Kidney capillary endothelial cell (primary cell): ENCODE data around the gene AIMP1.
A peak's percentile ranks its signal among the peaks of the same experiment; 100 is the strongest.

Experiments
- DNase-seq: peaks from one replicate; pipeline ENCODE4 v3.0.0-alpha.2; 2018; ENCODE audit warnings: low spot score

AIMP1 gene

DNA sequence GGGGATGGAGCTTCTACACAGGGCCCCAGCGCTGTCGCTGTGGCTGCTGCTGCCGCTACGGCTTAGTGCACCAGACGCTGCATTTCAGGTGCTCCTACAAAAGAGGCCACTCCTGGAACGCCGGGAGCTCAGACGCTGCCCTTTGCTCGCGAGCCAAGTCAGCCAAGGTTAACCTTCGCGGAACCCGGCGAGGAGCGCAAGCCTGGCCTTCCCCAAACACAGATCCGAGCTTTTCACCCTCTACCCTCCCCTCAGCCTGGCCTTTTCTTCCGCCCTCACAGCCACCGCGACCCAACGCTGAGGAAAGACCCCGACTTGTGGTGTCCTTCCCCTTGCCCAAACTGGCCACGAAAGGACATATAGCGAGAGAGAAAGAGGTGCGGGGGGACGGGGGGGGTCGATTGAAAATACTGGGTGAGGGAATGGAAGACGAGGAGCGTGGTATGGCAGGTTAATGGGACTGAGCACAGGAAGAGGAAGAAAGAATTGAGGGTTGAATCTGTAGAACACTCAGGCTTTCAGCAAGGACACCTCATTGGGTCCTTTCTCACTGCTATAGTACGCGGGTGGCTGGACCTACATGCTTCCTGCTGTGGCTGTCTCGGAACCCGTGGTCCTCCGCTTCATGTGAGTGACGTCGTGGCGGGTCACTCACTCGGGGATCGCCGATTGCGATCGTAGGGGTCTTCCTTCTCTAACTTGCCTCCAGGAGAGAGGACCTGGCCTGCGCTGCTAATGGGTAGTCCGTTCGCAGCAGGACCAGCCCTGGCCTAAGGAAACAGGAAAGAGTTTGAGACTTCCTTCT is at the start of gene AIMP1, which contains the start of gene TBCK:
AIMP1 (plus strand) TSS at position 583 of the 805 bp plus-strand sequence. CDS start 8,460 bp downstream, outside the sequence.
TBCK (minus strand) TSS at position 242 of the 805 bp plus-strand sequence. CDS start 7,249 bp downstream, outside the sequence.
- peak; percentile 91 for DNase-seq

DNA sequence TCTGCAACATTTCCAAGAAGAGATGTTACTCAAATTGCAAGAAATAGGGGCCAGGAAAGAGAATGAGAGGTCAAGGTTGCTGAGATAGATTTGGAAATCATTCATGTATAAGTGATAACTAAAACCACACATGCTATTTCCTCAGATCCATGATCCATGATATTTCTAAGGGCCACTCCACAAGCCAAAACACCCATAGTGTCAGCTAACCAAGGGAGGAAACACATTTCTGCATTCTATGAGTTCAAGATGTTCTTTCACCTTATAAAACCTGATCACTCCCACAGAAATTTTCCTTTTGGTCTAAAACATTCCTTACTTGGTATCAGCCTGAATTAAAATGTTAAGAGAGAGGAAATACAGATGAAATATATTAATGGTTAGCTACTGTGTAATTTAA is 47.6 kb upstream of the AIMP1 start:
- DNase-seq: no peak

DNA sequence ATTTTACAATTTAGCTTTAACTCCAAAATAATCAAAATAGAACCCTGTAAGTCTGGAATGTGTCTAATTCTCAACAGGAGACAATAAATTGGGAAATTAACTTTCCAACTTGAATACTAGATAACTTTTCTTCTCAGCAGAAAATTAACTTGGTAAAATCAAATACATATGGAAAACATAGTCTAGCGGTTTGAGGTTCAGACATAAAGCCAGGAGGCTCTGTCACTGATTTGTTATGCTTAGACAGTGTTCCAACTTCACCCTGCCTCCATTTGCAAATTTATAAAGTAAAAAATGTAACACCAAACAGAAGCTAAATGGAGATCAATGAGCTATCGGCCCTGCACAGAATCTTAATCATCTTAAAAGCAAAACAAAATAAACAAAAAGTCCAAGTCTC is 46.6 kb upstream of the AIMP1 start:
- no peak for DNase-seq

DNA sequence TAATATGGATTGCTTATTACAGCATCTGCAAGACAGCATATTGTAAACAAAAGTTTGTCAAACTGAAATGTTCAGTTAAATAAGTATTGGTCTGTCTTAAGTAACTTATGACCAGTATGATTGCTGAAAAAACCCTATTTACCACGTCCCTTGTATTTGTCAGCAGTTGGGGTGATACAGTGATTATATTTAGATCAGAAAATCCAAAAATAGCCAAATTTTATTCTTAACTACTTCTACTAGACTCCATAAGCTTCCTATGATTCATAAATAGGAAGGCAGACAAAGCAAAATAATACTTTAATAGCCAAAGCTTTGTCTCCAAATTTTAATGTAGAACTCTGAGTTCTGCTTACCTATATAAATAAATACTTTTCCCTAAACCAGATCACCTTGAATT is 45.6 kb upstream of the AIMP1 start:
- DNase-seq: peak; percentile 80

DNA sequence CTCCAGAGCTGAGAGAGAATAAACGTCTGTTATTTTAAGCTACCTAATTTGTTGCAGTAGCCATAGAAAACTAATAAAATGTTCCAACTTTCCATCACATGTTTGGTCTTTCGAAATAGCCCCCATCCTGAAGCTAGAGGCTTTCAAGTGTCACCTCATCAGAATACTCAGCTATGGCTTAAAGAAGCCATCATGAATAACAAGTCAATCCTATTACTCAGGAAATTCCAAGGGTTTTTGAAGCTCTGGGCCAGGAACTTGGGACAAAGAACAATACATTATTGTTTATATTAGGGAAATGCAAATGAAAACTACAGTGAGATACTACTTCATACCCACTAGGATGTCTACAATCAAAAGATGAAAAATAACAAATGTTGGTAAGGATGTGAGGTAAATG is 42.5 kb upstream of the AIMP1 start:
- peak; percentile 64 for DNase-seq

DNA sequence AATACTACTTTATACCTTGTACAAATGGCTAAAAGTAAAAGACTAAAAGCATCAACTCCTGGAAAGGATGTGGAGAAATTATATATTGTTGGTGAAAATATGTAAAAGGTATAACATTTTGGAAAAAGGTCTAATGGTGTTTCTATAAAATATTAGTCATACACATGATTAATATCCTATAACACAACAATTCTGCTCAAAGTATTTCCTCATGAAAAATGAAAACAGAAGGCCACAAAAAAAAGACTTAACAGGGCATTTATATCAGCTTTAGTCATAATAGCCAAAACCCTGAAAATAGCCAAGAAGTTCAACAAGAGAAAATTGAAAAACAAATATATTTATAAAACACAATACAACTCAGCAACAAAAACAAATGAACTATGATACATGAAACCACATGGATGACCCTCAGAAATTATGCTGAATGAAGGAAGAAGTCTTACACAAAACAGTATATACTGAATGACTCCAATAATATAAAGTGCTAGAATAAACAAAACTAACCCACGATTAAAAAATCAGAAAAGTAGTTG is 39.1 kb upstream of the AIMP1 start:
- DNase-seq: no peak

DNA sequence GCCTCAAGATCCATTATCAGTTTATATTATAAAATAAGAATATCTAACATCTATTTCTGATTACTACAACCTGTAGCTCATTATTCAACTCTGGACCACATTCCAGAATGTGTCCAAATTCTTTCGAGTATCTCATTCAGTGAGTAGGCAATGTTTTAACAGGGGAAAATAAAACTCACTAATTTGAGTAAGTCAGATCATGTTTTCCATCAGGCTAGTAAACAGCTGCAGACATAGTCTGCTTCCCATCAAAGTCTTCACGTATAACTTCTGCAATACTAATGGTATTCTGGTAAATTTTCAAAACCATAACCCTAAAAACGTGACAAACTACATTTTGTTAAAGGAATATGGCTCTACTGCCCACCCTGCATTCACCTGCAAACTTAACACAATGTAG is 32.1 kb upstream of the AIMP1 start:
- no peak for DNase-seq

DNA sequence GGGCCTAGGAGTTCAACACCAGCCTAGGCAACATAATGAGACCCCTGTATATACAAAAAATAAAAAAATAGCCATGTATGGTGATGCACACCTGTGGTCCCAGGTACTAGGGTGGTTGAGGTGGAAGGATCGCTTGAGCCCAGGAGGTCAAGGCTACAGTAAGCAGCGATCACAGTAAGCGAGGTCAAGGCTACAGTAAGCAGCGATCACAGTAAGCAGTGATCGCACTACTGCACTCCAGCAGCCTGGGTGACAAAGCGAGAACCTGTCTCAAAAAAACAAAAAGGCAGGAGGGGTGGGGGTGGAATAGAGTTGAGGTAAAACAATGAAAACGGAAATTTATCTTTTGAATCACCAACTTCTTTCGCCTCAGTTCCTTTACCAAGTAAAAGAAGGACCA is 29.7 kb upstream of the AIMP1 start:
- no peak for DNase-seq

DNA sequence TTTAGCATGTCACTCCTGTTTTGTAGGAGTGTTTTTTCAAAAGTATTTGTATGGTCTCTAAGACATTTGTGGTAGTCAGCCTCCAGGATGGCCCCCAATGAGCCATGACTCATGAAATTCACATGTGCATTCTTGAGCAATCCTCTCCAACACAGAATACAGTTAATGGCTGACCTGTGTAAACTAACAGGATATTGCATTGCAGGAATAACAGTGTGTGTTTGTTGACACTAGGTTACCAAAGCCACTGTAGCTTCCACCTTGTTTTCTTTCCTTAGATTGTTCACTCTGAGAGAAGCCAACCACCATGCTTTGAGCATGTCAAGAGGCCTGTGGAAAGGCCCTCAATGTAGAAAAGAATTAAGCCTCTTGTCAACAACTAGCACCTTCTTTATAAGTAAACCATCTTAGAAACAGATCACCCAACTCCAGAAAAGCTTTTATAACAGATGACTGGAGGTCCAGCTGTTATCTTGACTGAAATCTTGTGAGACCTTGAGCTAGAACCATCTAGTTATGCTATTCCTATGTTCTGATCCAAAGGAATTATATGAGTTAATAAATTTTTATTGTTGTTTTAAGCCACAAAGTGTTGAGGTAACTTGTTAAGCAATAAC is 28.9 kb upstream of the AIMP1 start:
- peak; percentile 54 for DNase-seq

DNA sequence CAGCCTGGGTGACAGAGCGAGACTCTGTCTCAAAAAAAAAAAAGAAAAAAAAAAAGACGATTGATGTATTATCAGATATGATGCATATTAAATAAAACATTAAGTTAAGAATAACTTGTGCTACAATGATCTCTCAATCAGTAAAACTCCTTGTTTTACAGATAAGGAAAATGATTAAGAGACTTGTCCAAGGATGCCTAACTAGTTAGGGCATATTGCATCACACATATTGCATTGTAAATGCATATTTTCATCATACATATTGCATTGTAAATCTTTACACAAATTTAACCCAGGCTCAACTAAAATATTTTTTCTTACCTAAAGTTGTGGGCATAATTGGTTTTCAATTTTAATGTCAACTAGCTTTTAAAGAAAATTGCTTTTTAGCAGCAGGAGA is 26.6 kb upstream of the AIMP1 start:
- DNase-seq: no peak

DNA sequence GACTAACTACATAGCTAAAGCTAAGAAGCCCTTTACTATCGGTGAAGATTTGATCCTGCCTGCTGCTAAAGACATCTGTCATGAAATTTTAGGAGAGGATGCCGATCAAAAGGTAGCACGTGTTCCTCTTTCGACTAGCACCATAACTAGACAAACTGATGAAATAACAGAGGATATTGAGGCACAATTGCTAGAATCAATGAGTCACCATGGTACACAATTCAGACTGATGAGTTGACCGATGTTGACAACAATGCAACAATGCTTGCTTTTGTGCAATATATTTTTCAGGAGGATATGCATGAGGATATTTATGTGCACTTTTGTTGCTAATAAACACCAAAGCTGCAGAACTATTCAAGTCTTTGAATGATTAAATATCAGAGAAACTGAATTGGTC is 24.7 kb upstream of the AIMP1 start:
- no peak for DNase-seq

DNA sequence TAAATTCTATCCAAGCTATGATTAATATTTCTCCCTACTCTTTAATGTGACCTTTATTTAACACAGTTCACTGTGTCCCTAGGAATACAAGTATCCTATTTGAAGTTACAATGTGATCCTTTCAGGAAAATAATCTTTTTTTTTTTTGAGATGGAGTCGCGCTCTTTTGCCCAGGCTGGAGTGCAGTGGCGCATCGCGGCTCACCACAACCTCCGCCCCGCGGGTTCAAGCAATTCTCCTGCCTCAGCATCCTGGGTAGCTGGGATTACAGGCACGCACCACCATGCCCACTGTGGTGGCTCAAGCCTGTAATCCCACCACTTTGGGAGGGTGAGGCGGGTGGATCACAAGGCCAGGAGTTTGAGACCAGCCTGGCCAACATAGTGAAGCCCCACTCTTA is 22.3 kb upstream of the AIMP1 start:
- DNase-seq: no peak

DNA sequence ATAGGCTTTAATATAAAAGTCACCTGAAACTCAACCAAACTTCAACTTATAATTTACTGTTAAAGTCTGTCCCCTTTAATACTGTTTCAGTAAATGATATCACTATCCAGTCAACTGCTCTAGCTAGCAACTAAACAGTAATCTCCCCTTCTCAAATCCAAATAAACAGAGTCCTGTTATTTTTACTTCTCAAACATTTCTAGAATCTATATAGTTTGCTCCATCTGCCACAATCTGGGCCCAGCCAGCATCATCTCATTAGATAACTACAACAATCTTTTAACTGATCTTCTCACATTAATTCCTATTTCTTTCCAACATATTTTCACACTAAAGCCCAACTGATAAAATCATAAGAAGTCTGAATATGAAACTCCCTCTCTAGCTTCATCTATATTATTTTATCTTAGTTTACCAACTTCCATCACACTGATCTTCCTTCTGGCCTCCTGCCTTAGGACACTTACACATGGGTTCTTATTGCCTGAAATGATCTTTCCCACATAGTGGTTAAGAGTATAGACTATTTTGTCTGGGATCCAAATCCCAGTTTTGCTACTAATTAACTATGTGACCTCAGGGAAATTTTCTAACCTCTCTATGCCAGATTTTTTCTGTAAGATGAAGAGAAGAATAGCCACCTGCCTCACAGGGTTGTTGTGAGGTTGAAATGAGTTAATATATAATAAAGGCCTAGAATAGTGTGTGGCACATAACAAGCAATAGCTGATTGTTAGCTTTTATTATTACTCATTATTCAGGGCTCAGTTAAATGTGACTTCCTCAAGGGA is 18.9 kb upstream of the AIMP1 start:
- no peak for DNase-seq

DNA sequence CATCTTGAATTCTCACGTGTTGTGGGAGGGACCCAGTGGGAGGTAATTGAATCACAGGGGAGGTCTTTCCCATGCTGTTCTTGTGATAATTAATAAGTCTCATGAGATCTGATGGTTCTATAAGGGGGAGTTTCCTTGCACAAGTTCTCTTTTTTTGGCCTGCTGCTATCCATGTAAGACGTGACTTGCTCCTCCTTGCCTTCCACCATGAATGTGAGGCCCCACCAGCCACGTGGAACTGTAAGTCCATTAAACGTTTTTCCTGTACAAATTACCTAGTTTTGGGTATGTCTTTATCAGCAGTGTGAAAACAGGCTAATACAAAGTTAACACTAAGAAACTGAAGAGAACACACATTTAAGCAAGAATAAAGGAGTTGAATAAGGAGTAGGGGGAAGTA is 16.4 kb upstream of the AIMP1 start:
- DNase-seq: no peak

DNA sequence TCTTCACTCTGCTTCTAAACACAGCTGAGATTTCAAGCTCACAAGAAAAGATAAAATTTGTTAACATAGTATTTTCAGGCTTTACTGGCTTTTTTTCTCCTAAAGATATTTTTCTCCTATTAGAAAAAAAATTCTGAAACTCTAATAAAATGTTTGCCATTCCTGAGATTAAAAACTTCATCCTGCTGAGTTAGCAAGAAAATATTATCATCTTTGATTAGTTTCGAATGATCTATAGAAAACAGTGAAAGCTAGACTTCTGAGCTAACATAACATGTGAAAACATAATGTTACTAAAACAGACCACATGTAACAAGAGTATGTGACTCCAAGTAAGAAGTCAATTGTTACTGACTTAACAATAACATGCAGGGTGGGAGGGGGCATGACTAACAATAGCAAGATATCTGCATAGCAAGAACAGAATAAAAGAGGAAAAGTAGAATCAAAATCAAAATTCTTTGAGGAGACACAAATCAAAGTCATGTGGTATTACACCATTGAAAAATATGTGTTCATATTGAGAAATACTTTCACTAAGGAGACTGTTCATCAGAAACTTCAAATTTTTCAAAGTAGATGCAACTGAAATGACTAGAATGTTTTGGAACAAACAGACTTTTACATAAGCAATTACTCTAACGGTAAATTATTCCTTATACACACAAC is 14.8 kb upstream of the AIMP1 start:
- no peak for DNase-seq

DNA sequence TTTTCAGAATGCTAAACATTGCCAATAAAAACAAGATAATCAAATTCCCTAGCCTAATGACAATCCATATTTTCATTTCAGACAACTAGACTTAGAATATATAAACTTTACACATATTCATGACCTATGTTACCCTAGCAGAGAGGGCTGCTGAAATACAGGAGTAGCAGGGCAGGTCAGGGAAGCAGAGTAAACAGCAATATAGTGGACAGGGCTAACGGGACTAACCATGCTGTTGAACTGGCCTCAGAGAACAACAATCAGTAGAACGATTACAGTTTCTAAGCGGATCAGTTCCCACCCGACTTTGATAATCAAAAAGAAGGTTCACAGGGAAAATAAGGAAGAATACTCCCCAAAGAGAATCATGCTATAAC is 14.3 kb upstream of the AIMP1 start:
- no peak for DNase-seq

DNA sequence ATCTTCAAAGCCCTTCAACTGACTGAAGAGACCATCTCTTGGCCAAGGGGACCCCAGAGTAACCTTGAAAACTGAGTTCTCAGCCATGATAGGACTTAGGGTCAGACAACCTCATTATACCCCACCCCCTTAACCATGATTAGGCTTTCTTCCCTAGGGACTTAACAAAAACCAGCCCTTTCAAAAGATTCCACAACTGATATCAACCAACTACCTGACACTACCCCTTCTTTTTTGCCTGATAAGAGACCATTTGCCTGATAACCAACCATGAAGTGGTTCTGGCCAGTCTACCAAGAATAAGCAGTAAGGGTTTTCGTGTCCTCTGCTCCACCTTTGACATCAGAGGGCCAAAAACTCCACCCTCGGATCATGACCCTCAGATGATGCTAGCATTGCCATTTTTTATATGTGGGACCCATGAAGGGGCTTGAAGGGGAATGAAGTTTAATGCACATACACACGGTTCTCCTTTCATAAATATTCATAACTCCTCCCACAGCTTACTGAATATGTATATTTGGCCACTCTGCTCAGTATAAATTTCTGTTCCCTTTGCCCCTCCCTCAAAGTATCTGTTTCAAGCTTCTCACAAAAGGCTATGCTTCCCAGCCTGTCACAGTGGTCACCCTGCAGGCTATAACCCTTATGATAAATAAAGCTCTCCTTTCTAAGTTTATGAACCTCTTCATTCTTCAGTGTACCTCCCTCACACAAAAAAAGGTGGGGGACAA is 12.6 kb upstream of the AIMP1 start:
- DNase-seq: no peak

DNA sequence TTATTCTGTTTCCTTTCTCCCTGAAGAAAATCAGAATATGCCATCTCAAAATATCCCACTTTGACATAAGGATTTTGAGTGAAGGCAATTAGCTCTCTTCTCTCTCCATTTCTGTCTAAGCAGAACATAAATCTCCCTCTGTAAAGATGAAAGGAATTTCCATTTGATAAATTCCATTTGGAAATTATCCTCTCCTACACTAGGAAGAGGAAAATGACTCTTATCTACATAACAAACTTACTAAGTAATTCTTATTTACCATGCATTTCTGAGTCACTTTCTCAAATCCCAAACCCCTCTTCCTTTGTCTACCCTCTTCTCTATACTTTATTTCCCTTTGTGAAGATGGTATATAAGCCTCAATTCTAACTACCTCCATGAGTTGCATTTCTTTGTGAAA is 11.7 kb upstream of the AIMP1 start:
- DNase-seq: no peak

DNA sequence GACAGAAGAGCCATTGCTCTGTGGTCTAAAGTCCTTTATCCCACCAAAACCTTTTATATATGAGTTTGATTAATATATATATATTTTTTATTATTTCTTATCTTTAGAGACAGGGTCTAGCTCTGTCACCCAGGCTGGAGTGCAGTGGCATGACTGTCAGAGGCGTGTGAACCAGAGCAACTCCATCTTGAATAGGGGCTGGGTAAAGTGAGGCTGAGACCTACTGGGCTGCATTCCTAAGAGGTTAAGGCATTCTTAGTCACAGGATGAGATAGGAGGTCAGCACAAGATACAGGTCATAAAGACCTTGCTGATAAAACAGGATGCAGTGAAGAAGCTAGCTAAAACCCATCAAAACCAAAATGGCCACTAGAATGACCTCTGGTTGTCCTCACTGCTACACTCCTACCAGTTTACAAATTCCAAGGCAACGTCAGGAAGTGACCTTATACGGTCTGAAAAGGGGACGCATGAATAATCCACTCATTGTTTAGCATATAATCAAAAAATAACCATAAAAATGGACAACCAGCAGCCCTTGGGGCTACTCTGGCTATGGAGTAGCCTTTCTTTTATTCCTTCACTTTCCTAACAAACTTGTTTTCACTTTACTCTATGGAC is 10.8 kb upstream of the AIMP1 start:
- DNase-seq: no peak

DNA sequence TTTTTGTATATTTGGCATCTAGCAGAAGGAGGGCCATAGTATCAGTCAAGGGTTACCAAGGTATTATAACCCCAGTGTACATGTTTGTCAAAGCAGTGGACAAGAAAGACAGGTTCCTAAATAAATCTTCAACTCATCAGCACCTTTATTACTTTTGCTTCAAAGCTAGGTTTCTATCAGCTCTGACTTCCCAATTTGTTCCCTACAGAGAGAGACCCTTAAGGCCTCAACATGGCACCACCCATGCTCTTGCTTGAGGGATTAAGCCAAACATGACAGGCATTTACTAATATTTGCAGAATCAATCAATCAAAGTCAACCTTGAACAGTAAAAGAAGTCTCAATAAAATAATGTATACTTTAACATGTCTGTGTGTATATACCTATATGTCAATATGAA is 9.8 kb upstream of the AIMP1 start:
- no peak for DNase-seq

DNA sequence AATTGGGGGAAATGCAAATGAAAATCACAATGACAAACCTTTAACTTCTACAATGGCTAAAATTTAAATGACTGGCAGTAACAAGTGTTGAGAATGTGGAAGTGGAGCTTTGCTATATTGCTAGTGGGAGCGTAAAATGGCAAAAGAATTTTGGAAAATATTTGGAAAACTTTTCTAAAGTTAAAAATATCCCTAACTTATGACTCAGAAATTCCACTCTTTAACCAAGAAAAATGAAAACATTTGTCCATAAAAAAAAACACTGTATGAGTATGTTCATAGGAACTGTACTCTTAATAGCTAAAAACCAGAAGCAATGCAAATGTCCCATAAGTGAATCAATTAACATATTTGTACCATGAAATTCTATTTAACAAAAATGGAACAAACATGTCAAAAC is 4.0 kb upstream of the AIMP1 start:
- DNase-seq: no peak
